Pancreas (tissue), 10 donors: ENCODE measurements around the gene PTPN23. TPM values are rescaled to one million over a fixed set of nuclear protein-coding genes. Genes with fewer than 3 reads are reported as not detected.

ENCODE experiments used
- ATAC-seq, 4 donors: fragments of 200-7000 bp; cut with Tn5 transposase; one replicate each; pipeline versions ENCODE4 v1.8.0 to v1.9.1; 2020; ENCODE audit warnings: mild to moderate bottlenecking in 4 of 4, moderate library complexity in 4 of 4
- DNase-seq, 6 donors: peaks; one replicate each; pipeline ENCODE4 v3.0.0-alpha.2; 2020
- FAIRE-seq: peaks from 2 replicates; lab custom pipeline; 2012; peaks lifted over from hg19 to GRCh38; lab: Jason Lieb, UNC
- H3K27ac ChIP-seq, 4 donors: fragments of 200-600 bp; sonication (generic); 1 replicate in 3 of 4; 2 replicates in 1 of 4; pipeline versions ENCODE4 v1.5.0 to v1.8.0; 2020
- H3K27me3 ChIP-seq, 4 donors: fragments of 200-600 bp; one replicate each; pipeline ENCODE4 v1.8.0; 2021
- H3K36me3 ChIP-seq, 3 donors: fragments of 200-600 bp; sonication (generic) in 1 of 3; one replicate each; pipeline versions ENCODE4 v1.5.0 to v1.8.0; 2020 to 2021
- H3K4me1 ChIP-seq, 3 donors: fragments of 200-600 bp; one replicate each; pipeline ENCODE4 v1.8.0; 2021
- H3K4me3 ChIP-seq, 4 donors: fragments of 200-600 bp; sonication (generic) in 2 of 4; one replicate each; pipeline versions ENCODE4 v1.5.0 to v1.8.0; 2020 to 2021
- H3K9me3 ChIP-seq, 4 donors: fragments of 200-600 bp; one replicate each; pipeline ENCODE4 v1.8.0; 2021
- CTCF ChIP-seq, 4 donors: fragments of 200-600 bp; sonication (generic) in 3 of 4; IDR thresholded peaks; one replicate each; pipeline versions ENCODE4 v1.5.0 to v1.8.0; 2021; ENCODE audit warnings: antibody characterized with exemption in 4 of 4
- WGBS, 2 donors: extraction: QIAGEN DNeasy Blood & Tissue Kit; methylation state at CpG; one replicate each; pipeline ENCODE4 v1.1.7; 2013; 5-methylcytosine and 5-hydroxymethylcytosine counted together
- intact Hi-C, 3 donors: fragments of 100-400 bp; cut with DNase I; formaldehyde crosslinking; loops; one replicate each; pipeline versions ENCODE4 v1.11.1 to v1.14.2; 2022
- polyA plus RNA-seq, 2 donors: library from polyadenylated mRNA; stranded (reverse); fragments of 200-250 nt; gene quantifications; one replicate each; pipeline ENCODE4 v1.2.3, GENCODE V29; 2013
- total RNA-seq, 6 donors: library from RNA; stranded (reverse); fragmentation: NEBNext Ultra II Directional in 4 of 6; extraction: Animal tissue kit (Norgen Biotek cat#: 25700) in 4 of 6; gene quantifications; one replicate each; pipeline versions ENCODE4 v1.2.1 to v1.2.4, GENCODE V29; 2021 to 2023
- donor health status: healthy with polysubstance abuse.
- donor health status: DM: no; HTN: no; CAD: no; lungs with moderate emphysema.
- donor health status: DM: no; HTN: no; CAD: no.
- donor health status: control.
- donor health status: control.
- donor health status: Bipolar disorder and iron deficiency.
- donor health status: DM: yes; HTN: yes; CAD: no.
- donor health status: DM: no; HTN: no; CAD: no.
- donor health status: DM: no; HTN: no; CAD: no.
- donor health status: DM: yes; HTN: yes; CAD: no.

PTPN23 gene
- total and polyA plus RNA-seq, 8 donors: 14.2 to 40.8 (median 21.1) TPM

DNA sequence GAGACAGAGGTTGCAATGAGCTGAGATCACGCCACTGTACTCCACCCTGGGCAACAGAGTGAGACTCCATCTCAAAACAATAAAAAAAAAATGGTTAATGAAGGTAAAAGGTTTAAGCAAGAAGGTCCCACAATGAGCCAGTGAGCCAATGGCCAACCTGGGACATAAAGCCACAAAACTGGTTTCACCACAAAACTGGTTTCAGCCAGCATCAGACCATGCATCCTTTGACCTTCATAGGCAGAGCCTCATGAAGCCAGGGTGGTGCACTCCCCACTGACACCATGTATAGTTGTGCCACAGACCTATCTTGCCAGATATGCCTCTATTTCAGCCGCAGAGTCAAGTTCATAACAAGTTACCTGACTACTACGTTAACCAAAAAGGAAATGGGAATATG, 53.0 kb downstream of the PTPN23 start:
- FAIRE-seq (no peak), DNase-seq (peak in 1 of 6 donors; percentile 9), ATAC-seq (peak in 3 of 4 donors; percentile 35 to 59 (median 50))
- 88 to 90% methylated on average over 3 of the region's 3 CpGs for WGBS, 2 donors
- Histone ChIP-seq H3K4me3 (no peak overlapping the region), H3K36me3 (peaks cover 0 to 19% (median 4%) of the 10 kb centered on the region in 3 donors), H3K4me1 (no peaks in the 10 kb centered on the region), H3K27ac (no peak overlapping the region), H3K27me3 (no peaks in the 10 kb centered on the region), H3K9me3 (no peaks in the 10 kb centered on the region)
- TF ChIP-seq CTCF (IDR thresholded peaks at IDR 0.05): no peak
- intact Hi-C loops: no loop called here

DNA sequence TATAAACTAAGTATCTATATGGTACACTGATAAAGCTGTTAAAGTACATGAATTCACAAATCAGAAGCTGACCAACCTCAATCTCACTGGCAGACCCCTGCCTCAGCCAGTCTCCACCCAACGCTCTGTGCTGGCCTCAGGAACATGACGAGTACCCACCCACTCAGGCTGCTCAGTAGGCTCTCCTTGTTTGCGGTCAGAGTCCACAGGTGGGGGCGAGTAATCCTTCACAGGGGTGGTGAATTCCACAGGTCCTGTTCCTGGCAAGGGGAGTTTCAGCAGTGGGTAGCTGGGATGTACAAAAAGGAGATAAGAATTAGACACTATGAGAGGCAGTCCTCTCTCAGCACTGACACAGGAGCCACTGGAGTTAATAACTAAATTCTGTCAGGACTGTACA, 54.0 kb downstream of the PTPN23 start:
- H3K27ac ChIP-seq: no peak overlapping the region
- no peak overlapping the region for H3K4me3 ChIP-seq
- H3K27me3 ChIP-seq: no peaks in the 10 kb centered on the region
- ATAC-seq (no peak), FAIRE-seq (no peak), DNase-seq (peak in 1 of 6 donors; percentile 4)
- H3K9me3 ChIP-seq: no peaks in the 10 kb centered on the region
- H3K4me1 ChIP-seq: no peaks in the 10 kb centered on the region
- no peak for TF ChIP-seq CTCF (IDR thresholded peaks at IDR 0.05)
- intact Hi-C loops: no loop called here
- 97% methylated on average over 4 of the region's 4 CpGs for WGBS, 2 donors
- H3K36me3 ChIP-seq: peaks cover 0 to 30% (median 4%) of the 10 kb centered on the region in 3 donors

DNA sequence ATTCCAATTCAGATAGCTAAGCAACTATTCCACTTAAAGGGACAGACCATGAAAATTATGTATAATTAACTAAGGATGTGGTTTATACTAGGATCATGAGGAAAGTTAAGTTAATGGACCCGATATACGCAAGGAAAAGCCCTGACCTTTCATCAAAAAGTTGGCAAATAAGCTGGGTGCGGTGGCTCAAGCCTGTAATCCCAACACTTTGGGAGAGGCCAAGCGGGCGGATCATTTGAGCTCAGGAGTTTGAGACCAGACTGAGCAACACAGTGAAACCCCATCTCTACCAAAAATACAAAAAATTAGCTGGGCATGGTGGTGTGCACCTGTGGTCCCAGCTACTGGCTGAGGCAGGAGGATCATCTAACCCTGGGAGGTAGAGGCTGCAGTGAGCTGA, 55.4 kb downstream of the PTPN23 start:
- no peak for FAIRE-seq
- H3K36me3 ChIP-seq: peaks cover 0 to 30% (median 4%) of the 10 kb centered on the region in 3 donors
- ATAC-seq: no peak

DNA sequence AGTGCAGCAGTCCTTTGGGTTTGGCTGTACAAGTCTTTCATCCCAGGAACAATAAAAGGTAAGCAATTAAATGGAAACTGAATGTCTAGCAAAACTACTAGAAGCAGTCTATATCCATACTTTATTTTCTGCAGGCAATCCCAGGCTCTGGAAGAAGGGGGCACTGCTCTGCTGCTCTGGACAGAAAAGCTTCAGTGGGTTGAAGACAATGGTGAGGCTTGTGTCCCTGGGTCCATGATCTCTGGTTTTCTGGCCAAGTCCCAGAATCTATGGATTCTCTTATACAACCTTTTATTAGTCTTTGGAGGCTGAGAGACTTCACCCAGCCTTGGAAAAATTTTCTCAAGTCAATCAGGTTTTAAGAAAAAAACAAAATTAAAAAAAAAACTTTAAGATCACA, 59.3 kb downstream of the PTPN23 start:
- intact Hi-C loops: no loop called here
- no peaks in the 10 kb centered on the region for H3K27me3 ChIP-seq
- no peak overlapping the region for H3K27ac ChIP-seq
- no peak for TF ChIP-seq CTCF (IDR thresholded peaks at IDR 0.05)
- DNase-seq (peak in 1 of 6 donors; percentile 6), ATAC-seq (no peak), FAIRE-seq (no peak)
- no peaks in the 10 kb centered on the region for H3K9me3 ChIP-seq
- peaks cover 0 to 11% (median 0%) of the 10 kb centered on the region in 3 donors for H3K36me3 ChIP-seq
- peaks cover 15 to 27% (median 20%) of the 10 kb centered on the region in 3 donors for H3K4me1 ChIP-seq
- H3K4me3 ChIP-seq: no peak overlapping the region

More for the DNA sequence above, 55.4 kb downstream of the PTPN23 start:
- H3K27ac ChIP-seq: no peak overlapping the region
- no peaks in the 10 kb centered on the region for H3K9me3 ChIP-seq
- TF ChIP-seq CTCF (IDR thresholded peaks at IDR 0.05): no peak
- 93% methylated on average over 5 of the region's 5 CpGs for WGBS, 2 donors
- intact Hi-C loops: no loop called here
- no peak overlapping the region for H3K4me3 ChIP-seq
- peak in 1 of 6 donors; percentile 2 for DNase-seq
- no peaks in the 10 kb centered on the region for H3K4me1 ChIP-seq
- no peaks in the 10 kb centered on the region for H3K27me3 ChIP-seq

DNA sequence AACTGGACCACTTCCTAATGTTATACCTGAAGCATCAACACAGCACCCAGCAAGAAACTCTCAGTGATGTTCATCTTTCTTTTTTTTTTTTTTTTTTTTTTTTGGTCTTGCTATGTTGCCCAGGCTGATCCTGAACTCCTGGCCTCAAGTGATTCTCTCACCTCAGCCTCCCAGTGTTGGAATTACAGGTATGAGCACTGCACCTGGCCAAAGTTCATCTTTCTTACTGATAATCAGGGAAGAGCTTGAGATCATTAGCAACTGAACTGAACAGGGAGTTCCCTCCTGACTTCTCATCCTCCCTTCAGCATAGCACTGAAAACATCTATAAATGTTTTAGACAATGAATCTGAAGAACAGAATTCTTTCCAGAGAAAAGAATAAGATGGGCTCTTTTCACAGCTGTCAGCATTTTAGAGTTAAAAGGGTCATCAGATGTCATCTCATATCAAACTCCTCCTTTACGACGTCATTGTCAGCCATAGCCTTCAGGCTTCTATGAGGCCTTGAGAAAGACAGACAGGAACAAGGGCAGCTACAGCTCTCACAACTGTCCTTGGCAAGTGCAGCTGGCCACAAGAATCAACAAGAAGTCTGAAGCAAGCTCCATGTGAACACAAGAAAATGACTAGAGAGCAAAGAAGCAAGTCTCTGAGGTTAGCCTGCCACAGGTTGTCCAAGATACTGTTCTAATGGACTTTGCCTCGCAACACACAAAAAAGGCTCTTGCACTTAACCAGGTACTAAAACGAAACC, 61.2 kb downstream of the PTPN23 start:
- WGBS, 2 donors: 35 to 37% methylated on average over 4 of the region's 4 CpGs
- no peak for FAIRE-seq
- H3K36me3 ChIP-seq: peaks cover 0 to 11% (median 0%) of the 10 kb centered on the region in 3 donors
- peak overlapping the region; percentile 39 to 50 (median 46) for H3K27ac ChIP-seq
- peak in 1 of 6 donors; percentile 31 for DNase-seq
- no peak for TF ChIP-seq CTCF (IDR thresholded peaks at IDR 0.05)
- intact Hi-C loops: no loop called here
- ATAC-seq: peak; percentile 48 to 60 (median 56)
- H3K4me1 ChIP-seq: peaks cover 15 to 27% (median 20%) of the 10 kb centered on the region in 3 donors
- H3K9me3 ChIP-seq: no peaks in the 10 kb centered on the region
- no peak overlapping the region for H3K4me3 ChIP-seq
- H3K27me3 ChIP-seq: no peaks in the 10 kb centered on the region
